ENCODE data around the gene UCHL1.

DNA sequence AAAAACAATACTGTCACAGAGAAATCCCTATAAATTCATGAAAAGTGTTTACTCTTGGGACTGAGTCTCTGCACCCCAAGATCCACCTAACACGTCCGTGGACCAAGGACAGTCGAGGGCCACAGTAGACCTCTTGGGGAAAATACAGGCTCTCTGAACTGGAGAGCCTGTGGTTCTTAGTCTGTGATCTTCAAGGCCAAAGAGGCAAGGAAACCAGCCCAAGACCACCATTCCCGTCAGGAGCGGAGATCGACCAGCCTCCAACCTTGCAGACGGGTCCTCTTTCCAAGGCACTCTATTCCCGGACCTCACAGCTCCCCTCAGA lies 40.8 kb upstream of the UCHL1 start:
- TF ChIP-seq POLR2A (IDR thresholded peaks at IDR 0.05) = no peak
- no peak for TF ChIP-seq POLR2AphosphoS5 (IDR thresholded peaks at IDR 0.05)

Data from upper lobe of left lung (tissue), 4 donors.